Neuronal stem cell (in vitro differentiated cells): Measurements from ENCODE around the gene SUPT20H.
"Not testable (repeated sequence)": the region's sequence is repeated elsewhere in the genome, so short reads cannot be mapped to it uniquely, and the experiment has no call there.

ENCODE experiments used
- DNase-seq: peaks from one replicate; pipeline ENCODE4 v3.0.0-alpha.2; 2013; ENCODE audit warnings: low spot score
- H2AFZ ChIP-seq: one replicate; pipeline ENCODE4 v1.6.1; 2013; ENCODE audit warnings: mild to moderate bottlenecking, low read length, inconsistent platforms
- H2AK5ac ChIP-seq: 2 replicates; pipeline ENCODE4 v1.6.1; 2013; ENCODE audit warnings: low read depth, mild to moderate bottlenecking, inconsistent platforms, low read length, moderate library complexity, mixed read lengths
- H2BK120ac ChIP-seq: 2 replicates; pipeline ENCODE4 v1.6.1; 2013; ENCODE audit warnings: low read depth, mild to moderate bottlenecking, inconsistent platforms, low read length, moderate library complexity, mixed read lengths
- H2BK12ac ChIP-seq: one replicate; pipeline ENCODE4 v1.6.1; 2013; ENCODE audit warnings: low read length, inconsistent platforms
- H2BK15ac ChIP-seq: 2 replicates; pipeline ENCODE4 v1.6.1; 2013; ENCODE audit warnings: mild to moderate bottlenecking, low read length, inconsistent platforms, mixed read lengths
- H2BK5ac ChIP-seq: one replicate; pipeline ENCODE4 v1.6.1; 2013; ENCODE audit warnings: inconsistent platforms, mild to moderate bottlenecking, low read length, moderate library complexity
- H3K14ac ChIP-seq: one replicate; pipeline ENCODE4 v1.6.1; 2013; ENCODE audit warnings: low read length, inconsistent platforms
- H3K18ac ChIP-seq: 2 replicates; pipeline ENCODE4 v1.6.1; 2013; ENCODE audit warnings: low read length, inconsistent platforms
- H3K23ac ChIP-seq: 2 replicates; pipeline ENCODE4 v1.6.1; 2013; ENCODE audit warnings: low read depth, mild to moderate bottlenecking, mixed read lengths, low read length, inconsistent platforms; ENCODE audit not compliant: poor library complexity
- H3K27ac ChIP-seq: replicated peaks from 3 replicates; pipeline ENCODE4 v1.5.1; 2013; ENCODE audit warnings: low read length, inconsistent platforms
- H3K27me3 ChIP-seq, 3 experiments: 2 replicates each; pipeline ENCODE4 v1.6.1; 2013; ENCODE audit warnings: low read length in 3 of 3, mild to moderate bottlenecking in 2 of 3, inconsistent platforms in 1 of 3, low read depth in 1 of 3, mixed read lengths in 1 of 3, moderate library complexity in 1 of 3; ENCODE audit not compliant: control insufficient read depth in 3 of 3, insufficient read depth in 3 of 3
- H3K36me3 ChIP-seq, 2 donors: replicated peaks in 1 of 2; 2 replicates each; pipeline ENCODE4 v1.6.1; 2013; ENCODE audit warnings: low read length in 2 of 2; ENCODE audit not compliant: control insufficient read depth in 2 of 2, insufficient read depth in 2 of 2
- H3K4ac ChIP-seq: 2 replicates; pipeline ENCODE4 v1.6.1; 2013; ENCODE audit warnings: inconsistent platforms, mild to moderate bottlenecking, low read length, moderate library complexity
- H3K4me1 ChIP-seq, 2 donors: 1 replicate in 1 of 2; 2 replicates in 1 of 2; pipeline ENCODE4 v1.6.1; 2013; ENCODE audit warnings: low read length in 2 of 2, low read depth in 1 of 2; ENCODE audit not compliant: control insufficient read depth in 2 of 2, insufficient read depth in 1 of 2
- H3K4me2 ChIP-seq: one replicate; pipeline ENCODE4 v1.6.1; 2013; ENCODE audit warnings: mild to moderate bottlenecking, low read length, inconsistent platforms; ENCODE audit not compliant: insufficient read depth, poor library complexity, severe bottlenecking
- H3K4me3 ChIP-seq, 2 donors: 2 replicates each; pipeline ENCODE4 v1.5.1; 2013; ENCODE audit warnings: low read length in 2 of 2, mild to moderate bottlenecking in 2 of 2, inconsistent platforms in 1 of 2, moderate library complexity in 1 of 2
- H3K79me1 ChIP-seq: one replicate; pipeline ENCODE4 v1.6.1; 2013; ENCODE audit warnings: low read depth, mild to moderate bottlenecking, inconsistent platforms, low read length, moderate library complexity
- H3K9ac ChIP-seq: one replicate; pipeline ENCODE4 v1.6.1; 2013; ENCODE audit warnings: mild to moderate bottlenecking, low read depth, low read length, inconsistent platforms; ENCODE audit not compliant: poor library complexity
- H3K9me3 ChIP-seq, 2 donors: replicated peaks in 1 of 2; 2 replicates each; pipeline versions ENCODE3 to v1.6.1; 2013; ENCODE audit warnings: low read length in 2 of 2, mild to moderate bottlenecking in 2 of 2, inconsistent platforms in 1 of 2, low read depth in 1 of 2, mixed read lengths in 1 of 2, moderate library complexity in 1 of 2; ENCODE audit not compliant: control insufficient read depth in 2 of 2, insufficient read depth in 1 of 2
- H4K8ac ChIP-seq: one replicate; pipeline ENCODE4 v1.6.1; 2013; ENCODE audit warnings: low read depth, mild to moderate bottlenecking, inconsistent platforms, low read length, moderate library complexity
- H4K91ac ChIP-seq: one replicate; pipeline ENCODE4 v1.6.1; 2013; ENCODE audit warnings: low read length, low read depth, mild to moderate bottlenecking, inconsistent platforms; ENCODE audit not compliant: poor library complexity
- WGBS, 2 donors: extraction: QIAGEN DNeasy Blood & Tissue Kit; methylation state at CpG; one replicate each; pipeline ENCODE4 v1.1.7; 2013; ENCODE audit warnings: missing lambda C conversion rate in 2 of 2, mixed read lengths in 1 of 2; ENCODE audit not compliant: insufficient read length in 2 of 2, insufficient replicate concordance in 1 of 2; ENCODE audit errors: extremely low coverage in 2 of 2; 5-methylcytosine and 5-hydroxymethylcytosine counted together

Gene SUPT20H

GRCh38 chr13:37056228-37056627 lies 3.3 kb downstream of the SUPT20H start:
- not testable (repeated sequence) for H3K79me1 ChIP-seq, H2AK5ac ChIP-seq, H2BK120ac ChIP-seq, H2BK15ac ChIP-seq, H3K14ac ChIP-seq, H3K9me3 ChIP-seq, H2AFZ ChIP-seq, H3K27ac ChIP-seq, H3K4ac ChIP-seq, H3K18ac ChIP-seq, H3K27me3 ChIP-seq, H2BK5ac ChIP-seq, H4K8ac ChIP-seq, DNase-seq, H3K23ac ChIP-seq, H3K9ac ChIP-seq, H3K4me1 ChIP-seq, H3K4me2 ChIP-seq, H4K91ac ChIP-seq, H3K4me3 ChIP-seq, H2BK12ac ChIP-seq
- no CpG with 5 or more reads among the region's 2 CpGs for WGBS, 2 donors
- peaks cover 4 to 26% of the 10 kb centered on the region in 2 donors for H3K36me3 ChIP-seq

GRCh38 chr13:37053111-37053510 lies 6.4 kb downstream of the SUPT20H start:
- not testable (repeated sequence) for H2BK12ac ChIP-seq, H3K27me3 ChIP-seq, H3K4me1 ChIP-seq, H3K4me2 ChIP-seq, H2AFZ ChIP-seq, H3K9me3 ChIP-seq, H2BK120ac ChIP-seq, H3K23ac ChIP-seq, H3K4ac ChIP-seq, H4K91ac ChIP-seq, H2BK15ac ChIP-seq, H3K27ac ChIP-seq, H4K8ac ChIP-seq, H3K18ac ChIP-seq, H2AK5ac ChIP-seq, H3K14ac ChIP-seq, H3K4me3 ChIP-seq, H3K9ac ChIP-seq, H2BK5ac ChIP-seq, H3K79me1 ChIP-seq, DNase-seq
- no CpG with 5 or more reads among the region's 3 CpGs for WGBS, 2 donors
- peaks cover 4 to 56% of the 10 kb centered on the region in 2 donors for H3K36me3 ChIP-seq

GRCh38 chr13:37049810-37050209 lies 9.7 kb downstream of the SUPT20H start:
- Histone ChIP-seq H4K91ac (no peak overlapping the region), H2AFZ (no peak overlapping the region), H3K79me1 (peaks cover 2% of the 10 kb centered on the region), H3K27me3 (no peaks in the 10 kb centered on the region), H3K4me2 (no peak overlapping the region), H3K18ac (no peak overlapping the region), H2BK15ac (no peak overlapping the region), H3K23ac (no peak overlapping the region), H3K36me3 (peaks cover 2 to 74% of the 10 kb centered on the region in 2 donors), H4K8ac (no peak overlapping the region), H3K27ac (no peak overlapping the region), H3K9me3 (no peaks in the 10 kb centered on the region), H3K14ac (no peak overlapping the region), H2AK5ac (no peak overlapping the region), H3K4me3 (no peak overlapping the region), H3K4me1 (no peaks in the 10 kb centered on the region), H3K9ac (no peak overlapping the region), H2BK120ac (no peak overlapping the region), H2BK12ac (no peak overlapping the region), H3K4ac (no peak overlapping the region), H2BK5ac (no peak overlapping the region)
- no peak for DNase-seq
- WGBS, 2 donors: no CpG with 5 or more reads among the region's 1 CpG

- Histone ChIP-seq H3K18ac (no peak overlapping the region), H4K8ac (no peak overlapping the region)
- WGBS, 2 donors: no CpG with 5 or more reads among the region's 3 CpGs
Observed at GRCh38 chr13:37047846-37048245, 11.6 kb downstream of the SUPT20H start.

More at GRCh38 chr13:37047846-37048245, 11.6 kb downstream of the SUPT20H start:
- no peak overlapping the region for H3K9ac ChIP-seq
- no peak overlapping the region for H3K27ac ChIP-seq
- no peak overlapping the region for H2AFZ ChIP-seq
- H3K4me3 ChIP-seq: no peak overlapping the region
- H2BK15ac ChIP-seq: no peak overlapping the region
- no peak overlapping the region for H2BK12ac ChIP-seq
- H3K9me3 ChIP-seq: no peaks in the 10 kb centered on the region
- H4K91ac ChIP-seq: no peak overlapping the region
- H2BK5ac ChIP-seq: no peak overlapping the region
- H3K14ac ChIP-seq: no peak overlapping the region
- no peak for DNase-seq
- no peaks in the 10 kb centered on the region for H3K4me1 ChIP-seq
- no peaks in the 10 kb centered on the region for H3K27me3 ChIP-seq
- no peak overlapping the region for H2BK120ac ChIP-seq
- no peak overlapping the region for H2AK5ac ChIP-seq
- H3K4me2 ChIP-seq: no peak overlapping the region
- no peaks in the 10 kb centered on the region for H3K79me1 ChIP-seq
- H3K36me3 ChIP-seq: peaks cover 8 to 90% of the 10 kb centered on the region in 2 donors
- H3K23ac ChIP-seq: no peak overlapping the region
- H3K4ac ChIP-seq: no peak overlapping the region
